Measurements from ENCODE around the gene GPR153. TPM values are rescaled to one million over a fixed set of nuclear protein-coding genes. Genes with fewer than 3 reads are reported as not detected.

GPR153 gene
- total and polyA plus RNA-seq, 2 of the 13 experiments (the other 11 are each of a cell fraction or from before 2014, with no cell fraction given): 0.22 to 0.31 TPM

- no peaks in the 10 kb centered on the region for H4K20me1 ChIP-seq (ENCODE audit: insufficient read depth, low read length)
- H3K36me3 ChIP-seq (replicated peaks in 1 of 2; ENCODE audit: control insufficient read depth in 1 of 2, insufficient read depth in 2 of 2, low read length in 2 of 2): peaks cover 7 to 21% of the 10 kb centered on the region in 2 experiments; a peak in 4 of 5 replicates
- H2AFZ ChIP-seq (ENCODE audit: low read length): no peak overlapping the region
- no peak overlapping the region for H3K4me2 ChIP-seq (ENCODE audit: low read depth, low read length)
- no peak for ATAC-seq
- 97% methylated on average over 16 of the region's 20 CpGs for WGBS (ENCODE audit: low lambda C conversion rate)
- DNase-seq (ENCODE audit: low spot score): no peak
- CTCF ChIA-PET (ENCODE audit: low intra/inter-chr PET ratio, low total read pairs): no interaction called here
- intact Hi-C loops (cut with micrococcal nuclease; ENCODE audit: unreplicated experiment) (no loop called here), in situ Hi-C loops (cut with HindIII; ENCODE audit: extremely low pct_ligation_motif_present, low pct_unique_long_range_greater_than_20kb) (no loop called here)
- no peak overlapping the region for H3K4me3 ChIP-seq (replicated peaks in 1 of 3; ENCODE audit: insufficient read depth in 1 of 3, low read depth in 2 of 3, low read length in 3 of 3)
- no peaks in the 10 kb centered on the region for H3K27me3 ChIP-seq (ENCODE audit: control insufficient read depth in 1 of 2, insufficient read depth in 2 of 2, low read length in 2 of 2)
- H3K9ac ChIP-seq (ENCODE audit: insufficient read depth, low read depth, low read length): no peak overlapping the region
- POLR2A ChIA-PET: interaction anchor here (1.2 kb wide), 1 partner anchor 12 kb away, joined by 3 read pairs; no protein-coding TSS in a partner anchor
- no peak overlapping the region for H3K27ac ChIP-seq (ENCODE audit: extremely low read length, insufficient read depth, low read length)
- no TSS peak for BruUV-seq (replicated peaks)
- no peaks in the 10 kb centered on the region for H3K79me2 ChIP-seq (ENCODE audit: insufficient read depth, low read length)
- TF ChIP-seq POGK (CRISPR knock-in tag; conservative IDR thresholded peaks at IDR 0.05): no peak
- TF ChIP-seq GPN1 (CRISPR knock-in tag; IDR thresholded peaks at IDR 0.05; ENCODE audit: borderline replicate concordance): no peak
- TF ChIP-seq HDAC1 (CRISPR knock-in tag; IDR thresholded peaks at IDR 0.05): no peak
- no peak for TF ChIP-seq RBM39 (IDR thresholded peaks at IDR 0.05; ENCODE audit: low read depth, low read length, poor library complexity, severe bottlenecking)
- no peak for TF ChIP-seq HMG20B (CRISPR knock-in tag; conservative IDR thresholded peaks at IDR 0.05)
- TF ChIP-seq ZNF205 (CRISPR knock-in tag; IDR thresholded peaks at IDR 0.05): no peak
- no peak for TF ChIP-seq ZNF3 (CRISPR knock-in tag; IDR thresholded peaks at IDR 0.05)
- no peak for TF ChIP-seq POGZ (CRISPR knock-in tag; IDR thresholded peaks at IDR 0.05)
- TF ChIP-seq ZNF644 (CRISPR knock-in tag; IDR thresholded peaks at IDR 0.05; ENCODE audit: low read depth): no peak
- TF ChIP-seq MXD1 (CRISPR knock-in tag; IDR thresholded peaks at IDR 0.05): no peak
- FAIRE-seq: no peak
- peaks cover under 1% of the 10 kb centered on the region; the same call in 1 of the 2 replicates for H3K4me1 ChIP-seq (ENCODE audit: insufficient read depth, low read length)
- no peaks in the 10 kb centered on the region for H3K9me3 ChIP-seq (ENCODE audit: low read length)
Measured at GRCh38 chr1:6212193-6212959, 48.5 kb downstream of the GPR153 start.

Data from HepG2 (cell line).